ENCODE measurements around the gene KMT2B. TPM values are rescaled to one million over a fixed set of nuclear protein-coding genes. Genes with fewer than 3 reads are reported as not detected.

Gene KMT2B
- total RNA-seq, 1 donor from 2014 or later: 12.6 TPM

- Histone ChIP-seq H3K9me3 (ENCODE audit: low read depth) (no peaks in the 10 kb centered on the region), H2AFZ (replicated peaks) (no peak overlapping the region), H3K36me3 (no peaks in the 10 kb centered on the region), H3K9ac (no peak overlapping the region), H3K79me2 (ENCODE audit: low read depth) (no peaks in the 10 kb centered on the region), H3K4me1 (no peaks in the 10 kb centered on the region), H3K27me3 (peaks cover 4% of the 10 kb centered on the region), H4K20me1 (ENCODE audit: low read depth) (no peaks in the 10 kb centered on the region), H3F3A (ENCODE audit: low read depth) (peaks cover 11% of the 10 kb centered on the region), H3K27ac (no peak overlapping the region), H3K4me3 (no peak overlapping the region), H3K4me2 (no peak overlapping the region)
- Mint-ChIP-seq H3K36me3 (no peaks in the 10 kb centered on the region), H3K27ac (no peak overlapping the region), H3K4me1 (peaks cover 7% of the 10 kb centered on the region), H3K9me3 (no peaks in the 10 kb centered on the region), H3K27me3 (ENCODE audit: insufficient read depth, low read depth) (peaks cover 2% of the 10 kb centered on the region), H3K4me3 (no peak overlapping the region)
- no peak for DNase-seq (ENCODE audit: low spot score)
- TF ChIP-seq, protein P1, sequence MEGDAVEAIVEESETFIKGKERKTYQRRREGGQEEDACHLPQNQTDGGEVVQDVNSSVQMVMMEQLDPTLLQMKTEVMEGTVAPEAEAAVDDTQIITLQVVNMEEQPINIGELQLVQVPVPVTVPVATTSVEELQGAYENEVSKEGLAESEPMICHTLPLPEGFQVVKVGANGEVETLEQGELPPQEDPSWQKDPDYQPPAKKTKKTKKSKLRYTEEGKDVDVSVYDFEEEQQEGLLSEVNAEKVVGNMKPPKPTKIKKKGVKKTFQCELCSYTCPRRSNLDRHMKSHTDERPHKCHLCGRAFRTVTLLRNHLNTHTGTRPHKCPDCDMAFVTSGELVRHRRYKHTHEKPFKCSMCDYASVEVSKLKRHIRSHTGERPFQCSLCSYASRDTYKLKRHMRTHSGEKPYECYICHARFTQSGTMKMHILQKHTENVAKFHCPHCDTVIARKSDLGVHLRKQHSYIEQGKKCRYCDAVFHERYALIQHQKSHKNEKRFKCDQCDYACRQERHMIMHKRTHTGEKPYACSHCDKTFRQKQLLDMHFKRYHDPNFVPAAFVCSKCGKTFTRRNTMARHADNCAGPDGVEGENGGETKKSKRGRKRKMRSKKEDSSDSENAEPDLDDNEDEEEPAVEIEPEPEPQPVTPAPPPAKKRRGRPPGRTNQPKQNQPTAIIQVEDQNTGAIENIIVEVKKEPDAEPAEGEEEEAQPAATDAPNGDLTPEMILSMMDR (IDR thresholded peaks at IDR 0.05): no peak
- TF ChIP-seq EZH2phosphoT487 (IDR thresholded peaks at IDR 0.05): no peak
- no peak for TF ChIP-seq EZH2 (IDR thresholded peaks at IDR 0.05)
Measured at GRCh38 chr19:35693422-35693821, 24.4 kb upstream of the KMT2B start.

DNA sequence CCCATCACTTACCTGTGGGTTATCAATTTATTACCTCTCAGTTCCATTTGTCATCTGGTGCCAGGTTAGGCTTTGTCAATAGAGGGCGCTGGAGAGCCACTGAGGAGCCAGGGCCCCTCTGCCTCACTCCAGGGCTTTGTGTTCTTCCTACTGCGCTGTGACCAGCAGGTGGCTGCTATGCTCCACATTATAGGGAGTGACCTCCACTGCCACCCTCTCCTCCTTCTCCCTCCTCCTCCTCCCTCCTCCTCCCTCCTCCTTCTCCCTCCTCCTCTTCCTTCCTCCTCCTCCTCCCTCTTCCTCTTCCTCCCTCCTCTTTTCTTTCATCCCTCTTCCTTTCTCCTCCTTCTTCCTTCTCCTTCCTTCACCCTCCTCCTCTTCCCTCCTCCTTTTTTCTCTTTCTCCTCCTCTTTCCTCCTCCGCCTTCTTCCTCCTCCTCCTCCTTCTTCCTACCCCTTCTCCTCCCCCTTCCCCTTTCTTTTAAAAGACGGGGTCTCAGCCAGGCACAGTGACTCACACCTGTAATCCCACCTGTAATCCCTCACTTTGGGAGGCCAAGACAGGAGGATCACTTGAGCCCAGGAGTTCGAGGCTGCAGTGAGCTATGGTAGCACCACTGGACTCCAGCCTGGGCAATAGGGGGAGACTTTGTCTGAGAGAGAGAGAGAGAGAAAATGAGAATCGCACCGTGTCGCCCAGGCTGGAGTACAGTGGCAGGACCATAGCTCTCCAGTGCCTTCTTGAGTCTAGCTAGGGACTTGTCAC is 23.8 kb upstream of the KMT2B start:
- H3K4me1 ChIP-seq: no peaks in the 10 kb centered on the region

GRCh38 chr19:35695895-35696422 is 21.8 kb upstream of the KMT2B start:
- Mint-ChIP-seq H3K4me3 (no peak overlapping the region), H3K9me3 (no peaks in the 10 kb centered on the region), H3K27me3 (ENCODE audit: insufficient read depth, low read depth) (peaks cover 2% of the 10 kb centered on the region), H3K4me1 (peaks cover 3% of the 10 kb centered on the region), H3K27ac (no peak overlapping the region), H3K36me3 (no peaks in the 10 kb centered on the region)
- Histone ChIP-seq H3K4me2 (no peak overlapping the region), H3K4me1 (no peaks in the 10 kb centered on the region), H3K27me3 (peaks cover 4% of the 10 kb centered on the region), H3K4me3 (no peak overlapping the region), H3F3A (ENCODE audit: low read depth) (peaks cover 11% of the 10 kb centered on the region), H4K20me1 (ENCODE audit: low read depth) (no peaks in the 10 kb centered on the region), H3K9me3 (ENCODE audit: low read depth) (no peaks in the 10 kb centered on the region), H2AFZ (replicated peaks) (no peak overlapping the region), H3K9ac (no peak overlapping the region), H3K79me2 (ENCODE audit: low read depth) (no peaks in the 10 kb centered on the region), H3K36me3 (no peaks in the 10 kb centered on the region), H3K27ac (no peak overlapping the region)
- no peak for TF ChIP-seq EZH2phosphoT487 (IDR thresholded peaks at IDR 0.05)
- TF ChIP-seq, protein P1 (IDR thresholded peaks at IDR 0.05): no peak
- no peak for DNase-seq (ENCODE audit: low spot score)

More for the DNA sequence above, 23.8 kb upstream of the KMT2B start:
- Histone ChIP-seq H3K79me2 (ENCODE audit: low read depth) (no peaks in the 10 kb centered on the region), H3K9ac (no peak overlapping the region), H3K4me3 (no peak overlapping the region), H2AFZ (replicated peaks) (no peak overlapping the region), H3K27me3 (peaks cover 4% of the 10 kb centered on the region), H4K20me1 (ENCODE audit: low read depth) (no peaks in the 10 kb centered on the region), H3K36me3 (no peaks in the 10 kb centered on the region), H3F3A (ENCODE audit: low read depth) (peaks cover 11% of the 10 kb centered on the region), H3K9me3 (ENCODE audit: low read depth) (no peaks in the 10 kb centered on the region), H3K4me2 (no peak overlapping the region), H3K27ac (no peak overlapping the region)
- H3K27me3 Mint-ChIP-seq (ENCODE audit: insufficient read depth, low read depth): peaks cover 2% of the 10 kb centered on the region
- no peak overlapping the region for H3K4me3 Mint-ChIP-seq
- no peaks in the 10 kb centered on the region for H3K9me3 Mint-ChIP-seq
- peak; percentile 93 for DNase-seq (ENCODE audit: low spot score)
- no peaks in the 10 kb centered on the region for H3K36me3 Mint-ChIP-seq
- no peak for TF ChIP-seq EZH2 (IDR thresholded peaks at IDR 0.05)
- TF ChIP-seq, protein P1 (IDR thresholded peaks at IDR 0.05): peak; percentile 93
- H3K4me1 Mint-ChIP-seq: peaks cover 7% of the 10 kb centered on the region
- H3K27ac Mint-ChIP-seq: no peak overlapping the region
